Testis (tissue), 3 donors: ENCODE results near the gene AIRE. TPM values are rescaled to one million over a fixed set of nuclear protein-coding genes. Genes with fewer than 3 reads are reported as not detected.

Experiments
- DNase-seq: peaks from one replicate; pipeline ENCODE4 v3.0.0-alpha.2; 2019
- H3K27ac ChIP-seq, 2 donors: fragments of 200-600 bp; sonication (generic); one replicate each; pipeline ENCODE4 v1.5.1; 2019
- H3K27me3 ChIP-seq: fragments of 200-600 bp; sonication (generic); one replicate; pipeline ENCODE4 v1.5.1; 2019
- H3K36me3 ChIP-seq: fragments of 200-600 bp; sonication (generic); one replicate; pipeline ENCODE4 v1.5.1; 2017; ENCODE audit warnings: low read depth; ENCODE audit errors: missing control alignments
- H3K4me1 ChIP-seq: fragments of 200-600 bp; sonication (generic); one replicate; pipeline ENCODE4 v1.5.1; 2019
- H3K4me3 ChIP-seq, 2 donors: fragments of 200-600 bp; sonication (generic); one replicate each; pipeline ENCODE4 v1.5.1; 2017 to 2019
- H3K9me3 ChIP-seq: fragments of 200-600 bp; sonication (generic); one replicate; pipeline ENCODE4 v1.5.1; 2017
- CTCF ChIP-seq, 3 experiments: fragments of 450-650 bp in 2 of 3; fragments of 200-600 bp in 1 of 3; sonication (generic) in 1 of 3; IDR thresholded peaks; one replicate each; pipeline ENCODE4 v1.5.1; 2016 to 2019; ENCODE audit warnings: antibody characterized with exemption in 3 of 3, mild to moderate bottlenecking in 2 of 3, moderate library complexity in 1 of 3
- POLR2A ChIP-seq: fragments of 450-650 bp; IDR thresholded peaks from one replicate; pipeline ENCODE4 v1.6.1; 2017; ENCODE audit warnings: antibody characterized with exemption, mild to moderate bottlenecking, moderate library complexity
- WGBS, 2 donors: methylation state at CpG; one replicate each; pipeline ENCODE4 v1.1.5; 2018; 5-methylcytosine and 5-hydroxymethylcytosine counted together
- intact Hi-C: fragments of 100-400 bp; cut with DNase I; formaldehyde crosslinking; loops from one replicate; pipeline ENCODE4 v1.15.1; 2023; ENCODE audit warnings: low total_unique reads
- polyA plus RNA-seq: library from polyadenylated mRNA; stranded (reverse); fragments of 350-450 nt; fragmentation: Illumina TruSeq; extraction: RNeasy Lipid Tissue Mini Kit (QIAGEN cat#74804); gene quantifications from one replicate; pipeline ENCODE4 v1.2.3, GENCODE V29; 2014; ENCODE audit warnings: low read depth, low replicate concordance; ENCODE audit not compliant: insufficient read depth
- total RNA-seq, 2 donors: library from RNA; depleted of rRNA; stranded (reverse); fragments of >200 nt; gene quantifications; one replicate each; pipeline ENCODE4 v1.2.3, GENCODE V29; 2016

AIRE gene
- total and polyA plus RNA-seq, 3 donors from 2014 or later: 0.16 to 0.68 (median 0.55) TPM

- Histone ChIP-seq H3K9me3 (no peaks in the 10 kb centered on the region), H3K36me3 (no peaks in the 10 kb centered on the region), H3K4me3 (no peak overlapping the region), H3K4me1 (no peaks in the 10 kb centered on the region), H3K27me3 (no peaks in the 10 kb centered on the region), H3K27ac (no peak overlapping the region)
- intact Hi-C loops: no loop called here
- no peak for DNase-seq
- TF ChIP-seq POLR2A (no peak), CTCF (IDR thresholded peaks at IDR 0.05) (no peak)
- WGBS, 2 donors: 89 to 90% methylated on average over 8 to 19 of the region's 19 CpGs
Measured at GRCh38 chr21:44260791-44261631, 24.7 kb upstream of the AIRE start.

GRCh38 chr21:44261675-44262295 lies 23.9 kb upstream of the AIRE start, which contains the start of gene DNMT3L:
DNMT3L (minus strand) TSS chr21:44261897; CDS start chr21:44261259, 638 bp downstream.
- Histone ChIP-seq H3K27ac (no peak within 1 kb of the TSS), H3K4me1 (no peaks in the 10 kb centered on the region), H3K4me3 (no peak within 1 kb of the TSS), H3K36me3 (no peaks in the 10 kb centered on the region), H3K27me3 (no peaks in the 10 kb centered on the region), H3K9me3 (no peaks in the 10 kb centered on the region)
- 64 to 70% methylated on average over 15 to 19 of the region's 19 CpGs for WGBS, 2 donors
- DNase-seq: no peak
- intact Hi-C loops: no loop called here
- TF ChIP-seq POLR2A (no peak), CTCF (IDR thresholded peaks at IDR 0.05) (no peak)

GRCh38 chr21:44262338-44263056 lies 23.2 kb upstream of the AIRE start:
- H3K27ac ChIP-seq: no peak overlapping the region
- H3K27me3 ChIP-seq: no peaks in the 10 kb centered on the region
- no peak for DNase-seq
- no peak overlapping the region for H3K4me3 ChIP-seq
- H3K36me3 ChIP-seq: no peaks in the 10 kb centered on the region
- H3K4me1 ChIP-seq: no peaks in the 10 kb centered on the region
- no peaks in the 10 kb centered on the region for H3K9me3 ChIP-seq
- intact Hi-C loops: no loop called here
- TF ChIP-seq POLR2A: no peak
- no peak for TF ChIP-seq CTCF (IDR thresholded peaks at IDR 0.05)
- WGBS, 2 donors: 85 to 90% methylated on average over 11 to 12 of the region's 12 CpGs

- no peak overlapping the region for H3K27ac ChIP-seq
- DNase-seq: no peak
- no peaks in the 10 kb centered on the region for H3K4me1 ChIP-seq
- H3K4me3 ChIP-seq: no peak overlapping the region
- H3K36me3 ChIP-seq: no peaks in the 10 kb centered on the region
- intact Hi-C loops: no loop called here
- H3K27me3 ChIP-seq: no peaks in the 10 kb centered on the region
- WGBS, 2 donors: 83 to 84% methylated on average over 13 to 18 of the region's 18 CpGs
- TF ChIP-seq POLR2A (no peak), CTCF (IDR thresholded peaks at IDR 0.05) (no peak)
- no peaks in the 10 kb centered on the region for H3K9me3 ChIP-seq
Measured at GRCh38 chr21:44263221-44263760, 22.4 kb upstream of the AIRE start.
